Astrocyte (in vitro differentiated cells and primary cell): ENCODE results near the gene LMO1.

Experiments
- CTCF ChIP-seq: IDR thresholded peaks from 2 replicates; pipeline ENCODE4 v1.5.1; 2011; ENCODE audit warnings: low read depth, mild to moderate bottlenecking, inconsistent platforms, low read length, moderate library complexity; ENCODE audit not compliant: insufficient read depth
- EZH2 ChIP-seq: IDR thresholded peaks from 2 replicates; pipeline ENCODE4 v1.6.1; 2012; ENCODE audit warnings: mild to moderate bottlenecking, low read length, inconsistent platforms; ENCODE audit not compliant: insufficient read depth

DNA sequence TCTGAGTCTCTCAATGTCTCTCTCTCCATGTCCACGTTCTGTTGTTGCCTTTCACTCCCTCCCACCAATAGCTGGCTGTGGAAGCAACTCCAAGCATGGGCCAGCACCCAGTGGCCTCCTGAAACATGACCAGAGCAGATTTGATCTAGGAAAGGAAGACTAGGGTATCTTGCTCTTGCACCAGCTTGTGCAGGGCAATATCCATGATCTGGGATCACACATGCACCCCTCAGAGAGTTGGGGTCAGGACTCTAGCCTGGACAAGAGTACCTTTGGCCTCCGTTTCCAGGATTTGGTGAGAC lies 60.3 kb downstream of the LMO1 start:
- TF ChIP-seq CTCF (no peak), EZH2 (no peak)
